WERI-Rb-1 (cell line): Measurements from ENCODE around the gene ZBTB20.

Experiments
- DNase-seq: peaks from one replicate; pipeline ENCODE4 v3.0.0-alpha.2; 2020
- H3K27ac ChIP-seq: fragments of 250-450 bp; sonication (Bioruptor Pico); 2 replicates; pipeline ENCODE4 v1.5.1; 2020; ENCODE audit warnings: mild to moderate bottlenecking, moderate library complexity
- H3K27me3 ChIP-seq: fragments of 250-450 bp; sonication (Bioruptor Pico); 2 replicates; pipeline ENCODE4 v1.5.1; 2021; ENCODE audit warnings: mild to moderate bottlenecking, low read depth, moderate library complexity; ENCODE audit not compliant: insufficient read depth, severe bottlenecking
- H3K36me3 ChIP-seq: fragments of 250-450 bp; sonication (Bioruptor Pico); 2 replicates; pipeline ENCODE4 v1.5.1; 2020; ENCODE audit warnings: mild to moderate bottlenecking, moderate library complexity
- H3K4me3 ChIP-seq: 2 replicates; pipeline ENCODE4 v1.5.1; 2011; ENCODE audit warnings: low read depth, mild to moderate bottlenecking, control low read depth, low read length
- H3K9me3 ChIP-seq: fragments of 250-450 bp; sonication (Bioruptor Pico); 2 replicates; pipeline ENCODE4 v1.5.1; 2021; ENCODE audit warnings: mild to moderate bottlenecking, moderate library complexity; ENCODE audit not compliant: severe bottlenecking
- TF ChIP-seq, protein P1 (sequence below): IDR thresholded peaks from 2 replicates; pipeline ENCODE4 v1.5.1; 2011; ENCODE audit warnings: low read depth, mild to moderate bottlenecking, control low read depth, inconsistent platforms, low read length

ZBTB20 gene

DNA sequence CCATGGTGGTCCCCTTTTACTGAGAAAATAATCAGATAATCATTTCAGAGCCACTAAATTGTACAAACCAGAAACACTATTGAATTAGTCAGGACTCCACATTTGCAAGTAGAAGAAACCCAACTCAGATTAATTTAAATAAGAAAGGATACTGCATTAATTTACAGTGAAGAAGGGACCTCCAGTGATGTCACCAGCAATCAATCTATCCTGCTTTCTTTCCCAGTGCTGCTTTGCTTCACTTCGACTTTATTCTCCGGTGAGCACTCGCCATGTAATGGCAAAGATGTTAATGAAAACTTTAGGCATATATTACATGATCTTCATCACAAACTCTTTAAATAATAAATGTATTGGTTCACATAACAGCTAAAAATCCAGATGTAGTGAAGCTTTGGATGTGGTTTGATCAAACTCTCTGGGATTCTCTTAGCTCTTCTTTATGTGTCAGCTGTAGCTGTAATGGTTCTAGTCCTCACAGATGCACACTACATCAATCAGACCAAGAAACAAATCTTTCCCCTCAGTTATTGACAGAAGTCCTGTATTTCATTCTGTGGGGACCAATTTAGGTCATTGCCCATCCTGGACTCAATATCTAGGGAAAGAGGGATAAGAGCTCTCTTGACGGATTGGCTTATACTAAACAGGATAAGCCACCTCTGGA lies 14.2 kb upstream of the ZBTB20 start:
- H3K27ac ChIP-seq = no peak overlapping the region
- H3K9me3 ChIP-seq = peaks cover 6% of the 10 kb centered on the region
- TF ChIP-seq, protein P1, sequence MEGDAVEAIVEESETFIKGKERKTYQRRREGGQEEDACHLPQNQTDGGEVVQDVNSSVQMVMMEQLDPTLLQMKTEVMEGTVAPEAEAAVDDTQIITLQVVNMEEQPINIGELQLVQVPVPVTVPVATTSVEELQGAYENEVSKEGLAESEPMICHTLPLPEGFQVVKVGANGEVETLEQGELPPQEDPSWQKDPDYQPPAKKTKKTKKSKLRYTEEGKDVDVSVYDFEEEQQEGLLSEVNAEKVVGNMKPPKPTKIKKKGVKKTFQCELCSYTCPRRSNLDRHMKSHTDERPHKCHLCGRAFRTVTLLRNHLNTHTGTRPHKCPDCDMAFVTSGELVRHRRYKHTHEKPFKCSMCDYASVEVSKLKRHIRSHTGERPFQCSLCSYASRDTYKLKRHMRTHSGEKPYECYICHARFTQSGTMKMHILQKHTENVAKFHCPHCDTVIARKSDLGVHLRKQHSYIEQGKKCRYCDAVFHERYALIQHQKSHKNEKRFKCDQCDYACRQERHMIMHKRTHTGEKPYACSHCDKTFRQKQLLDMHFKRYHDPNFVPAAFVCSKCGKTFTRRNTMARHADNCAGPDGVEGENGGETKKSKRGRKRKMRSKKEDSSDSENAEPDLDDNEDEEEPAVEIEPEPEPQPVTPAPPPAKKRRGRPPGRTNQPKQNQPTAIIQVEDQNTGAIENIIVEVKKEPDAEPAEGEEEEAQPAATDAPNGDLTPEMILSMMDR = no peak
- no peak overlapping the region for H3K4me3 ChIP-seq
- H3K27me3 ChIP-seq = no peaks in the 10 kb centered on the region
- DNase-seq = no peak
- H3K36me3 ChIP-seq = no peaks in the 10 kb centered on the region

DNA sequence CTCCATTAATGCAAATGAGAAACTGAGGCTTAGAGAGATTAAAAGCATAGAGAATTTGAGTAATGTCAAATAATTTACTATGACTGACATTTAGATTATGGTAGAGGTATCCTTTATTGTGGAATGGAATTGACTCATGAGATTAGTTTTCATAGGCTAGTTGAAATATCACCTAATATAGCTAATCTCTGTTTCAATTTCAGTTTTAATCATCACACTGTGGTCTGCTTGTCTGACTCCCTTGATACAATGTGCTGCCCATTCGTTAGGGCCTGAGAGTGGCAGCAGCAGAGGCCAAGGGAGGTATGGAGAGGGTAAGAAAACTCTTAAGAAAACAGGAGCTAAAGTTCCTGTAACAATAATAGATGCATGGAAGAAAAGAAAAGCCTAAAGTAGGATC lies 13.2 kb upstream of the ZBTB20 start:
- H3K36me3 ChIP-seq = no peaks in the 10 kb centered on the region
- H3K27ac ChIP-seq = no peak overlapping the region
- TF ChIP-seq, protein P1 = no peak
- H3K4me3 ChIP-seq = no peak overlapping the region
- DNase-seq = no peak
- no peaks in the 10 kb centered on the region for H3K27me3 ChIP-seq
- peaks cover 6% of the 10 kb centered on the region for H3K9me3 ChIP-seq

DNA sequence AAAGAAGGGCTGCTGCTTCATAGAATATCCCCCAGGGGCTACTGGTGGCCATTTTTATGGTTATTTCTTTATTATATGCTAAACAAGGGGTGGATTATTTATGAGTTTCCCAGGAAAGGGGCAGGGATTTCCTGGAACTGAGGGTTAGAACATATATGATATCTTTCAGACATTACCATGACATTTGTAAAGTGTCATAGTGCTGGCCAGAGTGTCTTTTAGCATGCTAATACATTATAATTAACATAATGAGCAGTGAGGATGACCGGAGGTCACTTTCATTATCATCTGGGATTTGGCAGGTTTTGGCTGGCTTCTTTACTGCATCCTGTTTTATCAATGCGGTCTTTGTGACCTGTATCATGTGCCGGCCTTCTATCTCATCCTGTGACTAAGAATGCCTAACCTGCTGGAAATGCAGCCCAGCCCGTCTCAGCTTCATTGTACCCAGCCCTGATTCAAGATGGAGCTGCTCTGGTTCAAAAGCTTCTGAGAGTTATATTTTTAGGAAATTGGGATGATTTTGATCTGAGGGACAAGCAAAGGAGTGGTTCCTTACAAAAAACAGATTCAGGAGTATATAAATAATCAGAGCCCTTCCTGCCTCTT lies 9.1 kb upstream of the ZBTB20 start:
- Histone ChIP-seq H3K27ac (no peak overlapping the region), H3K36me3 (no peaks in the 10 kb centered on the region), H3K27me3 (no peaks in the 10 kb centered on the region), H3K4me3 (no peak overlapping the region), H3K9me3 (peaks cover 6% of the 10 kb centered on the region)
- DNase-seq = no peak
- TF ChIP-seq, protein P1 = no peak

DNA sequence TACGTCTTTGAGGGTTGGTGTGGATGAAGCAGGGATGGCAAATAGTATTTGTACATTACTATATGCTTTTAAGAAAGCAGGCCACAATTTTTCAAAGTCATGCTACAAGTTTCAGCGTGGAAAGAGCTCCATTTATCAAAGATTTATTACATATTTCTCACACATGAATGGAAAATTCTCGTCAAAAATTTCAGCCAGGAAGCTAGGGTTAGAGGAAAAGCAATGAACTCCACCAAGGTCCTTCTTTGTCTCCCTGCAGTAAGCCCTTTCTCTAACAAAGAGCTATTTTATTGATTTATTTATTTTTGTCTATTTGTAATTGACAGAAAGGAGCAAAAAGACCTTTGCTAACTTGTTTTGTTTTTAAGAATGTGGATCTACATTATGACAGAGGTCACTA lies 7.5 kb upstream of the ZBTB20 start:
- Histone ChIP-seq H3K27me3 (no peaks in the 10 kb centered on the region), H3K9me3 (peaks cover 6% of the 10 kb centered on the region), H3K27ac (no peak overlapping the region), H3K36me3 (no peaks in the 10 kb centered on the region), H3K4me3 (no peak overlapping the region)
- no peak for DNase-seq
- TF ChIP-seq, protein P1 = no peak

DNA sequence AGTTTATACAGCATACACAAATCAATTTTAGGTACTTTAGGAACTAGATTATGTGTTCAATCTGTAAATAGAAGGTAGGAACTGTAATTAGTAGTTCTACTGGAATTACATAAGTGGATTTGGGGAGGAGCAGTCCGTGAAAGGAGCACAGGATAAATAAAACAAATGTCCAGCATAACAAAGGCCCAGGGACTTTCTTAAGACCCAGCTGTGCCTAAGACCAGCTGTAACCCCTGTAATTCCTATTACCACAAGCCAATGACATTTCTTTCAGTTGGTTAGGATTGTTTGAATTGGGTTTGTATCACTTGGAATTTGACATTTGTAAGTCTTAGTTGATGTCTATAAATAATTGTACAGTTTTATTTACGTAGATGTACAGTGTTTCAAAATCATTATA lies 4.8 kb upstream of the ZBTB20 start:
- H3K27ac ChIP-seq = no peak overlapping the region
- TF ChIP-seq, protein P1 = no peak
- H3K9me3 ChIP-seq = no peaks in the 10 kb centered on the region
- H3K36me3 ChIP-seq = no peaks in the 10 kb centered on the region
- no peak overlapping the region for H3K4me3 ChIP-seq
- DNase-seq = no peak
- no peaks in the 10 kb centered on the region for H3K27me3 ChIP-seq
